NB4 (cell line): ENCODE results near the gene GALNT9.
A peak's percentile ranks its signal among the peaks of the same experiment; 100 is the strongest.
"Not testable (repeated sequence)": the region's sequence is repeated elsewhere in the genome, so short reads cannot be mapped to it uniquely, and the experiment has no call there.

Source experiments
- DNase-seq: peaks from one replicate; pipeline ENCODE4 v3.0.0; 2010; ENCODE audit warnings: low read depth
- H3K4me3 ChIP-seq: one replicate; pipeline ENCODE4 v1.5.1; 2011; ENCODE audit warnings: mild to moderate bottlenecking, low read depth, low read length, moderate library complexity
- MYC ChIP-seq: IDR thresholded peaks from 2 replicates; pipeline ENCODE4 v1.6.1; 2011; ENCODE audit warnings: low read depth, low read length
- POLR2A ChIP-seq: IDR thresholded peaks from 2 replicates; pipeline ENCODE4 v1.6.1; 2011; ENCODE audit warnings: mild to moderate bottlenecking; ENCODE audit not compliant: insufficient read length; ENCODE audit errors: extremely low read depth
- TF ChIP-seq, protein P1 (sequence below): IDR thresholded peaks from 2 replicates; pipeline ENCODE4 v1.6.1; 2011; ENCODE audit warnings: low read depth, low read length
- TF ChIP-seq, protein P2 (sequence below): IDR thresholded peaks from one replicate; pipeline ENCODE4 v1.5.1; 2012; ENCODE audit warnings: low read depth, low read length

GALNT9 gene

DNA sequence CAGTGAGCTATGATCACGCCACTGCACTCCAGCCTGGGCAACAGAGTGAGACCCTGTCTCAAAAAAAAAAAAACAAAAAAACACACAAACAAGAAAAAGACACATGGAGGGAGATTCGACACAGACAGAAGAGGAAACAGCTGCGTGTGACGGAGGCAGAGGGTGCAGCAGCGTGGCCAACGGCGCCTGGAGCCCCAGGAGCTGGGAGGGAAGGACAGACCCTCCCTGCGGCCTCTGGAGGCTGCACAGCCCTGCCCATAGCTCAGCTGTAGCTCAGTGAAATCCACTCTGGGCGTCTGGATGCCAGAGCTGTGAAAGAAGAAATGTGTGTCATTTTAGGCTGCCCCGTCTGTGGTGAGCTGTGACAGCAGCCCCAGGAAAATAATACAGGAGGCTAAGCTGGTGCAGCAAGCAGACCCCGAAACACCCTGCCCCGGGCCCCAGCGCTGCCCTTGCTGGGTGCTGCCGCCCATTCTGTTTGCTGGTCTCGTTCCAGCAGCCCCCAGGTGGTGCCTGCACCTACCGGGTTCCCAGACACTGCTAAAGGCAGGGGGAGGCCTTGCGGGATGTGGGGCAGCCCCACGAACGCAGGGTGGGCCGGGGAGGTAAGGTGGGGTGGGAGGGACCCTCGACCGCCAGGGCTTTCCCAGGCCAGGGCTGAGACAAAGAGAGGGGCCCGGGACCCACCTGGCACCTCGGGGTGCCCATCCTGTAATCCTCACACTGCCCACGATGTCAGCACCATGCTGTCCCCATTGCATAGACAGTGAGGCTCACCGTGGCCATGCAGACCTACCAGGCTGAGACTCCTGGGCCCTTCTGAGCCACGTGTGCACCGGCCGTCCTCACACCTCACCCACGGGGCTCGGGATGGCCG, 21.2 kb downstream of the GALNT9 start:
- no peak for TF ChIP-seq POLR2A
- TF ChIP-seq, protein P1, sequence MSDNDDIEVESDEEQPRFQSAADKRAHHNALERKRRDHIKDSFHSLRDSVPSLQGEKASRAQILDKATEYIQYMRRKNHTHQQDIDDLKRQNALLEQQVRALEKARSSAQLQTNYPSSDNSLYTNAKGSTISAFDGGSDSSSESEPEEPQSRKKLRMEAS: no peak
- TF ChIP-seq, protein P2, sequence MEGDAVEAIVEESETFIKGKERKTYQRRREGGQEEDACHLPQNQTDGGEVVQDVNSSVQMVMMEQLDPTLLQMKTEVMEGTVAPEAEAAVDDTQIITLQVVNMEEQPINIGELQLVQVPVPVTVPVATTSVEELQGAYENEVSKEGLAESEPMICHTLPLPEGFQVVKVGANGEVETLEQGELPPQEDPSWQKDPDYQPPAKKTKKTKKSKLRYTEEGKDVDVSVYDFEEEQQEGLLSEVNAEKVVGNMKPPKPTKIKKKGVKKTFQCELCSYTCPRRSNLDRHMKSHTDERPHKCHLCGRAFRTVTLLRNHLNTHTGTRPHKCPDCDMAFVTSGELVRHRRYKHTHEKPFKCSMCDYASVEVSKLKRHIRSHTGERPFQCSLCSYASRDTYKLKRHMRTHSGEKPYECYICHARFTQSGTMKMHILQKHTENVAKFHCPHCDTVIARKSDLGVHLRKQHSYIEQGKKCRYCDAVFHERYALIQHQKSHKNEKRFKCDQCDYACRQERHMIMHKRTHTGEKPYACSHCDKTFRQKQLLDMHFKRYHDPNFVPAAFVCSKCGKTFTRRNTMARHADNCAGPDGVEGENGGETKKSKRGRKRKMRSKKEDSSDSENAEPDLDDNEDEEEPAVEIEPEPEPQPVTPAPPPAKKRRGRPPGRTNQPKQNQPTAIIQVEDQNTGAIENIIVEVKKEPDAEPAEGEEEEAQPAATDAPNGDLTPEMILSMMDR: no peak
- TF ChIP-seq MYC: no peak
- no peak overlapping the region for H3K4me3 ChIP-seq
- peak; percentile 53 for DNase-seq

DNA sequence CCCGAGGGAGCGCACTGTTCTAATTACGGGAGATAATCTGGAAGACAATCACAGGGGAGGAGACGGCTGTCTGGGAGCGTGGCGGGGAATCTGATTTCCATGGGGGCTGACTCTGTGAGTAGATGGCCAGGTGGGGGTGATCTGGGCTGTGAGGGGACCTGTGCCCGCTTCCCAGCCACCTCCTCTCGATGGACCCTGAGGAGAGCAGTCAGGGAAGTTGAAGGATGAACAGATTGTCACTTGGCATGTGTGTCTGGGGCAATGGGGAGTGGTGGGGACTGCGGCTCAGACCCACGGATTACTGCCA, 22.6 kb downstream of the GALNT9 start:
- TF ChIP-seq POLR2A: no peak
- no peak for TF ChIP-seq MYC
- TF ChIP-seq, protein P2: no peak
- TF ChIP-seq, protein P1: no peak
- DNase-seq: no peak
- H3K4me3 ChIP-seq: no peak overlapping the region

DNA sequence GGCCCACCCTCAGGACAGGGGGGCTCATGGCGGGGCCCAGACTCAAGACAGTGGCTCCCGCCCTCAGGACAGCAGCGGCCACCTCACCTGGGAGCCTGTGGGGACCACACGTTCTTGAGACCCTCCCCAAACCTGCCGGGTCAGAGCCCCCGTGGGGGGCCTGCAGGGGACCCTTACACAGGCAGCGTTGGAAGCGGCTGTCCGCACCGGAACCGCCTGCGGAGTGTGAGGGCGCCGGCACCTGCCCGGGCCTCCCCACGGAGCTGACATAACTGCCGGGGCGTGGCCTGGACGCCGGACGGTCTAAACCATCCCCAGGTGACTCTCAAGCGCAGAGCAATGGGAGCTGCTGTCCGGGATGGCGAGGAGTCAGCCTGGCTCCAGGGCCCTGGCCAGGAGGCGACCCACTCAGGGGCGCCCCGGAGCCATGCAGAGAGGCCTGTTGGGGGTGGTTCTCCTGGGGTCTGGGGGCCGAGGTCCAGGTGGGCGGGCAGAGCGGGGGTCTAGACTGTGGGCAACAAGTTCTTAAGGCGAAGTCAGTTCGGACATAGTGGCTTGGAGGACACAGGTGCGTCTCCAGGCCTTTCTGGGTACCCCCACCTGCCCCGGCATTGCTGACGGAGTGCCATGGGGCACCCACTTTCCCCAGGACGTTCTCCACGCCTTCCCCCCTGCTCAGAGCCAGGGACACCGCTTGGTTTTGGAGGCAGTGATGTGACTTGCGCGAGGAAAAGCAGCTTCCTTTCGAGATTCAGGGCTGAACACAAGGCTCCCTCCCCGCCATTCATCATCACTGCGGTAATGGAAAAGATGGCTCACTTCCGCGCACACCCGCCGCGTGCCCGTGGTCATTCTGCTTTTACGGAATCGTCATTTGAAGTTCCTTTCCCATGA, 23.2 kb downstream of the GALNT9 start:
- no peak for TF ChIP-seq POLR2A
- TF ChIP-seq, protein P2: no peak
- TF ChIP-seq, protein P1: no peak
- no peak for TF ChIP-seq MYC
- no peak overlapping the region for H3K4me3 ChIP-seq
- no peak for DNase-seq

DNA sequence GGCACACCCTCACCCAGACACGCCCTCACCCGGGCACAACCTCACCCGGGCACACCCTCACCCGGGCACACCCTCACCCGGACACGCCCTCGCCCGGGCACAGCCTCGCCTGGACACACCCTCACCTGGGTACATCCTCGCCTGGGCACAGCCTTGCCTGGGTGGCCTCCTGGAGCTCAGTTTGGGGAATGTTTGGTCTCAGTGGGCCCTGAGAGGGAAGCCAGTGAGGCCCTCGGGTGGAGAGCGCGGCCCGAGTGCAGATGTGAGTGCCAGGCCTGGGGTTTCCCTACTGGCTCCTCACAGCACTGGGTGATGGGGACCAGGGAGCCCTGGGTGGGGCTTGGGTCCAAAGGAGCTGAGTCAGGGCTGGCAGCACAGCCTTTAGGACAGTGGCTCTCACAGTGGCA, 23.8 kb downstream of the GALNT9 start:
- TF ChIP-seq POLR2A: no peak
- TF ChIP-seq MYC: no peak
- TF ChIP-seq, protein P1: no peak
- TF ChIP-seq, protein P2: no peak
- DNase-seq: no peak
- no peak overlapping the region for H3K4me3 ChIP-seq

DNA sequence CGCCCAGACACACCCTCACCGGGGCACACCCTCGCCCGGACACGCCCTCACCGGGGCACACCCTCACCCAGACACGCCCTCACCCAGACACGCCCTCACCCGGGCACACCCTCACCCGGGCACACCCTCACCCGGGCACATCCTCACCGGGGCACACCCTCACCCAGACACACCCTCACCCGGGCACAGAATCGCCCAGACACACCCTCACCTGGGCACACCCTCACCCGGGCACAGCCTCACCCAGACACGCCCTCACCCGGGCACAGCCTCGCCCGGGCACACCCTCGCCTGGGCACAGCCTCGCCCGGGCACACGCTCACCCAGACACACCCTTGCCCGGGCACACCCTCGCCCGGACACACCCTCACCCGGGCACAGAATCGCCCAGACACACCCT, 24.5 kb downstream of the GALNT9 start:
- H3K4me3 ChIP-seq, DNase-seq: not testable (repeated sequence)

DNA sequence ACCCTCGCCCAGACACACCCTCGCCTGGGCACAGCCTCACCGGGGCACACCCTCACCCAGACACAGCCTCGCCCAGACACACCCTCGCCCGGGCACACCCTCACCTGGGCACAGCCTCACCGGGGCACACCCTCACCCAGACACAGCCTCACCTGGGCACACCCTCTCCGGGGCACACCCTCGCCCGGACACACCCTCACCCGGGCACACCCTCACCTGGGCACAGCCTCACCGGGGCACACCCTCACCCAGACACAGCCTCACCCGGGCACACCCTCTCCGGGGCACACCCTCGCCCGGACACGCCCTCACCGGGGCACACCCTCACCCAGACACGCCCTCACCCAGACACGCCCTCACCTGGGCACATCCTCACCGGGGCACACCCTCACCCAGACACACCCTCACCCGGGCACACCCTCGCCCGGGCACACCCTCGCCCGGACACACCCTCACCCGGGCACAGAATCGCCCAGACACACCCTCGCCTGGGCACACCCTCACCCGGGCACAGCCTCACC, 25.5 kb downstream of the GALNT9 start:
- not testable (repeated sequence) for DNase-seq, H3K4me3 ChIP-seq
